Hepatocyte (in vitro differentiated cells): Measurements from ENCODE around the gene DUSP23. TPM values are rescaled to one million over a fixed set of nuclear protein-coding genes. Genes with fewer than 3 reads are reported as not detected.

Experiments used
- DNase-seq: peaks from one replicate; pipeline ENCODE4 v3.0.0-alpha.2; 2016; ENCODE audit warnings: low spot score
- H2AFZ ChIP-seq: fragments of 200-600 bp; sonication (generic); 2 replicates; pipeline ENCODE4 v1.6.0; 2016; ENCODE audit warnings: antibody characterized with exemption, mild to moderate bottlenecking
- H3K27ac ChIP-seq: fragments of 200-600 bp; sonication (generic); 2 replicates; pipeline ENCODE4 v1.5.1; 2016; ENCODE audit warnings: mild to moderate bottlenecking
- H3K27me3 ChIP-seq: fragments of 200-600 bp; sonication (generic); 2 replicates; pipeline ENCODE4 v1.6.1; 2016
- H3K36me3 ChIP-seq: fragments of 200-600 bp; sonication (generic); replicated peaks from 2 replicates; pipeline ENCODE4 v1.5.1; 2016; ENCODE audit warnings: low read depth; ENCODE audit not compliant: insufficient read depth
- H3K4me1 ChIP-seq: fragments of 200-600 bp; sonication (generic); 2 replicates; pipeline ENCODE4 v1.5.1; 2016; ENCODE audit warnings: mild to moderate bottlenecking, moderate library complexity; ENCODE audit not compliant: insufficient read depth
- H3K4me2 ChIP-seq: fragments of 200-600 bp; sonication (generic); 2 replicates; pipeline ENCODE4 v1.6.0; 2016
- H3K4me3 ChIP-seq: fragments of 200-600 bp; sonication (generic); 2 replicates; pipeline ENCODE4 v1.5.1; 2016; ENCODE audit warnings: mild to moderate bottlenecking
- H3K79me2 ChIP-seq: fragments of 200-600 bp; sonication (generic); 2 replicates; pipeline ENCODE4 v1.6.0; 2017; ENCODE audit warnings: mild to moderate bottlenecking
- H3K9me2 ChIP-seq: fragments of 200-600 bp; sonication (generic); replicated peaks from 2 replicates; pipeline ENCODE4 v1.6.0; 2017; ENCODE audit warnings: mild to moderate bottlenecking; ENCODE audit not compliant: insufficient read depth
- H3K9me3 ChIP-seq: fragments of 200-600 bp; sonication (generic); 2 replicates; pipeline ENCODE4 v1.5.1; 2016; ENCODE audit warnings: low read depth, mild to moderate bottlenecking
- H4K20me1 ChIP-seq: fragments of 200-600 bp; sonication (generic); 2 replicates; pipeline ENCODE4 v1.6.0; 2016; ENCODE audit warnings: mild to moderate bottlenecking; ENCODE audit not compliant: insufficient read depth, poor library complexity, severe bottlenecking
- CTCF ChIP-seq: fragments of 200-600 bp; sonication (generic); IDR thresholded peaks from 2 replicates; pipeline ENCODE4 v1.5.1; 2016; ENCODE audit warnings: antibody characterized with exemption, mild to moderate bottlenecking; ENCODE audit not compliant: poor library complexity
- EZH2 ChIP-seq: fragments of 200-600 bp; sonication (generic); IDR thresholded peaks from 2 replicates; pipeline ENCODE4 v1.6.1; 2016; ENCODE audit warnings: antibody characterized with exemption, mild to moderate bottlenecking, borderline replicate concordance
- EZH2phosphoT487 ChIP-seq: fragments of 200-600 bp; sonication (generic); IDR thresholded peaks from one replicate; pipeline ENCODE4 v1.6.1; 2018; ENCODE audit warnings: antibody characterized with exemption, mild to moderate bottlenecking, low read depth, moderate library complexity; ENCODE audit not compliant: unreplicated experiment, severe bottlenecking
- WGBS: methylation state at CpG from one replicate; pipeline ENCODE4 v1.1.6; 2016; ENCODE audit warnings: low lambda C conversion rate; ENCODE audit errors: missing lambda C conversion rate; 5-methylcytosine and 5-hydroxymethylcytosine counted together
- polyA plus RNA-seq: library from polyadenylated mRNA; unstranded; fragments of >200 nt; fragmentation: Nextera tagmentation; extraction: Ambion mirVana; gene quantifications from 2 replicates; pipeline ENCODE4 v1.2.1, GENCODE V29; 2016
- total RNA-seq: library from RNA; depleted of rRNA; stranded (reverse); fragments of >200 nt; gene quantifications from 2 replicates; pipeline ENCODE4 v1.2.3, GENCODE V29; 2014

Gene DUSP23
- total and polyA plus RNA-seq, 2 experiments from 2014 or later = 17.2 to 44.6 TPM

GRCh38 chr1:159828176-159828575, 47.4 kb downstream of the DUSP23 start:
- no peak for TF ChIP-seq EZH2
- no peak for TF ChIP-seq EZH2phosphoT487
- no peak for TF ChIP-seq CTCF
- no peak for DNase-seq
- Histone ChIP-seq H4K20me1 (no peaks in the 10 kb centered on the region), H3K36me3 (no peaks in the 10 kb centered on the region), H3K4me1 (no peaks in the 10 kb centered on the region), H3K9me3 (no peaks in the 10 kb centered on the region), H3K79me2 (no peaks in the 10 kb centered on the region), H3K4me3 (no peak overlapping the region), H3K9me2 (no peaks in the 10 kb centered on the region), H3K27me3 (peaks cover 6% of the 10 kb centered on the region), H2AFZ (no peak overlapping the region), H3K27ac (no peak overlapping the region), H3K4me2 (no peak overlapping the region)
- 90% methylated on average over 3 of the region's 3 CpGs for WGBS

DNA sequence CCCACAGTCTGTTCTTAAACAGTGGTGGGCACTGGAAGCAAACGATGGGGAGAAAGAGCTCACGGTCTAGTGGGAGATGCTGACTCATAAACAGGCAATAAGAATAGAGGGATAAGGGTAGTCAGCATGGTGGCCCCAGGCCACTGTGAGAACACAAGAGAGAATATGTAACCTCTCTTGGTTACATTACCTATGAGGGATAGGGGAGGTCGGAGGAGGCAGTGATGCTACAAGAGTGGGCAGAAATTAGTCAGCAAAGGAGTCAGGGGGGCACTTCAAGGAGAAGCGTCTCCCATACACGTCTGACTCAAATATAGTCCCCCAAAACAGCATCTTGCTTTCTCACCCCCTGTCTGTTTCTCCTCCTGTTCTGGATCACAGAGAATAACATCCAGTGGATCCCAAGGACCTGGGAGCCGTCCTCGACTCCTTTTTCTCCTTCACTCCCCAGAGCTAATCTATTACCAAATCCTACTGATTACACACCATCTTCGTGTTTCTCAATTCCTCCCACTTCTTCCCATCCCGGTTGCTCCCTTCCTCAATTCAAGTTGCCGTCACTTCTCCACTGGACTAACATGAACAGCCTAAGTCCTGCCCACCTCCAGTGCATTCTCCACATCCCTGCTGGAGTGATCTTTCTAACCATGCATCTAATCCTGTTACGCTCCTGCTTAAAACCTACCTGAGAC, 48.0 kb downstream of the DUSP23 start:
- Histone ChIP-seq H3K4me2 (no peak overlapping the region), H3K4me3 (no peak overlapping the region), H2AFZ (no peak overlapping the region), H3K79me2 (no peaks in the 10 kb centered on the region), H3K9me2 (no peaks in the 10 kb centered on the region), H3K36me3 (no peaks in the 10 kb centered on the region), H3K27ac (no peak overlapping the region), H3K27me3 (peaks cover under 1% of the 10 kb centered on the region), H4K20me1 (no peaks in the 10 kb centered on the region), H3K4me1 (no peaks in the 10 kb centered on the region), H3K9me3 (no peaks in the 10 kb centered on the region)
- WGBS = 87% methylated on average over 11 of the region's 11 CpGs
- DNase-seq = no peak
- TF ChIP-seq EZH2phosphoT487 (no peak), EZH2 (no peak), CTCF (no peak)

DNA sequence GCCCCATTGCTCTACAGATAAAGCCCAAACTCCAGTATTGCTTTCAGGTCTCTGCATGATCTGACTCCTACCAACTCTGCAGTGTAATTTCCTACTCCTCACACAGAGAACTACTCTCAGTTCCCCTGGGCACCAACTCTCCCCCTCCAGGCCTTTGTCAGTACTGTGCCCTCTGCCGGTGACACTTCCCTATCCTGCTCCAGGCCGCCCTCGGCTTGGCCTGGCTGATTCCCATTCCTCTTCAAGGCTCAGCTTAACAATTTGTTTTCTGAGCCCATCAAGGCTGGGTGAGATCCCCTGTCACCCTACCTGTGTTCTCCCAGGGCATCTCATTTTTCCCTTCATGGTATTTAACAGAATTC, 48.5 kb downstream of the DUSP23 start:
- Histone ChIP-seq H3K27ac (no peak overlapping the region), H3K9me2 (no peaks in the 10 kb centered on the region), H3K4me1 (no peaks in the 10 kb centered on the region), H3K36me3 (no peaks in the 10 kb centered on the region), H3K27me3 (no peaks in the 10 kb centered on the region), H3K79me2 (no peaks in the 10 kb centered on the region), H3K9me3 (no peaks in the 10 kb centered on the region), H3K4me3 (no peak overlapping the region), H3K4me2 (no peak overlapping the region), H2AFZ (no peak overlapping the region), H4K20me1 (no peaks in the 10 kb centered on the region)
- WGBS = 40% methylated on average over 3 of the region's 3 CpGs
- DNase-seq = peak; percentile 60
- peak; percentile 33 for TF ChIP-seq CTCF
- no peak for TF ChIP-seq EZH2
